GM23248 (cell line): ENCODE measurements around the gene CREB5. TPM values are rescaled to one million over a fixed set of nuclear protein-coding genes. Genes with fewer than 3 reads are reported as not detected.

ENCODE experiments used
- DNase-seq: peaks from one replicate; pipeline ENCODE4 v3.0.0-alpha.2; 2015
- H2AFZ ChIP-seq: fragments of 200-600 bp; sonication (generic); 2 replicates; pipeline ENCODE4 v1.6.1; 2016; ENCODE audit warnings: antibody characterized with exemption
- H3F3A ChIP-seq: fragments of 200-600 bp; sonication (generic); 2 replicates; pipeline ENCODE4 v1.6.1; 2016; ENCODE audit warnings: mild to moderate bottlenecking, antibody characterized with exemption, mixed run types; ENCODE audit not compliant: insufficient read depth
- H3K27ac ChIP-seq: fragments of 200-600 bp; sonication (generic); 2 replicates; pipeline ENCODE4 v1.5.1; 2016; ENCODE audit warnings: mild to moderate bottlenecking
- H3K27me3 ChIP-seq: fragments of 200-600 bp; sonication (generic); replicated peaks from 2 replicates; pipeline ENCODE4 v1.6.1; 2016; ENCODE audit warnings: mild to moderate bottlenecking; ENCODE audit not compliant: insufficient read depth
- H3K36me3 ChIP-seq: fragments of 200-600 bp; sonication (generic); 2 replicates; pipeline ENCODE4 v1.6.1; 2016; ENCODE audit warnings: low read depth, mild to moderate bottlenecking
- H3K4me1 ChIP-seq: fragments of 200-600 bp; sonication (generic); 2 replicates; pipeline ENCODE4 v1.6.1; 2016; ENCODE audit warnings: mild to moderate bottlenecking; ENCODE audit not compliant: insufficient read depth
- H3K4me2 ChIP-seq: fragments of 200-600 bp; sonication (generic); one replicate; pipeline ENCODE4 v1.6.1; 2016; ENCODE audit warnings: mild to moderate bottlenecking; ENCODE audit not compliant: unreplicated experiment
- H3K4me3 ChIP-seq: fragments of 200-600 bp; sonication (generic); 2 replicates; pipeline ENCODE4 v1.5.1; 2016; ENCODE audit warnings: mild to moderate bottlenecking
- H3K79me2 ChIP-seq: fragments of 200-600 bp; sonication (generic); 2 replicates; pipeline ENCODE4 v1.6.1; 2016; ENCODE audit warnings: mild to moderate bottlenecking; ENCODE audit not compliant: insufficient read depth
- H3K9ac ChIP-seq: fragments of 200-600 bp; sonication (generic); 2 replicates; pipeline ENCODE4 v1.6.1; 2016; ENCODE audit warnings: mild to moderate bottlenecking
- H3K9me2 ChIP-seq: fragments of 200-600 bp; sonication (generic); 2 replicates; pipeline ENCODE4 v1.6.1; 2016; ENCODE audit warnings: mixed run types, mild to moderate bottlenecking, moderate library complexity; ENCODE audit not compliant: insufficient read depth
- H3K9me3 ChIP-seq: fragments of 200-600 bp; sonication (generic); one replicate; pipeline ENCODE4 v1.6.1; 2017; ENCODE audit warnings: low read depth
- H4K20me1 ChIP-seq: fragments of 200-600 bp; sonication (generic); 2 replicates; pipeline ENCODE4 v1.6.0; 2016; ENCODE audit not compliant: insufficient read depth
- EZH2 ChIP-seq: fragments of 200-600 bp; sonication (generic); IDR thresholded peaks from 2 replicates; pipeline ENCODE4 v1.6.1; 2018; ENCODE audit warnings: antibody characterized with exemption, mild to moderate bottlenecking; ENCODE audit not compliant: insufficient read depth, poor library complexity, severe bottlenecking
- EZH2phosphoT487 ChIP-seq: fragments of 200-600 bp; sonication (generic); IDR thresholded peaks from 2 replicates; pipeline ENCODE4 v1.6.1; 2018; ENCODE audit warnings: antibody characterized with exemption, moderate library complexity, mild to moderate bottlenecking, low read depth; ENCODE audit not compliant: insufficient read depth
- WGBS, 2 experiments: methylation state at CpG; one replicate each; pipeline ENCODE4 v1.1.6; 2015 to 2017; ENCODE audit warnings: low lambda C conversion rate in 2 of 2, low coverage in 1 of 2; ENCODE audit errors: missing lambda C conversion rate in 2 of 2; 5-methylcytosine and 5-hydroxymethylcytosine counted together
- in situ Hi-C: fragments of 300-500 bp; cut with MboI; formaldehyde crosslinking; loops from 2 replicates; pipeline ENCODE4 v1.15.0; 2020
- polyA plus RNA-seq: library from polyadenylated mRNA; unstranded; fragments of >200 nt; fragmentation: Nextera tagmentation; extraction: Ambion mirVana; gene quantifications from 2 replicates; pipeline ENCODE4 v1.2.1, GENCODE V29; 2016
- total RNA-seq: library from RNA; depleted of rRNA; stranded (reverse); fragments of >200 nt; shearing (Covaris generic); gene quantifications from 2 replicates; pipeline ENCODE4 v1.2.3, GENCODE V29; 2014

The CREB5 gene
- total and polyA plus RNA-seq, 2 experiments from 2014 or later, result 13.6 to 19.2 TPM

DNA sequence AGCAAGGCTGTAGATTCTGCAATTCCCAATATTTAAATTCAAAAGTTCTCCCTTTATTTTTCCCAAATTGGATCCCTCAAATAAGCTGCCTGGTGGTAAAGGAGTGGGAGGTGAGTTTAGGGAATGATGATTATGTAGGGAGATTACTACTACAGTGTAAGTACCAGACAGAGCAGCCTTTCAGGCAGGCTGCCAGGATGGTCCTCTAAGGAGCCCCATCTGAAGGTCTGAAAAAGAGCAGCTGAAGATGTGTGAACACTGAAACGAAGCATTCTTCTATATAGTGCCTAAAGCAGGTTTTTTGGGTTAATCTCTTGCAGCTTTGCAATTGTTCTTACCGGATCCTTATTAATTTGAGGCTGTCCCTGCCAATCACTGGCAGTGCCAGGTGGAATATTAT lies 84.7 kb downstream of the CREB5 start:
- Histone ChIP-seq H3K27me3 (no peaks in the 10 kb centered on the region), H3F3A (no peaks in the 10 kb centered on the region), H3K79me2 (no peaks in the 10 kb centered on the region), H3K4me3 (no peak overlapping the region), H3K4me1 (no peaks in the 10 kb centered on the region), H3K9me3 (no peaks in the 10 kb centered on the region), H3K4me2 (no peak overlapping the region), H4K20me1 (no peaks in the 10 kb centered on the region), H3K27ac (no peak overlapping the region), H3K9me2 (no peaks in the 10 kb centered on the region), H3K36me3 (no peaks in the 10 kb centered on the region), H2AFZ (no peak overlapping the region), H3K9ac (no peak overlapping the region)
- in situ Hi-C loops, result no loop called here
- TF ChIP-seq EZH2phosphoT487 (no peak), EZH2 (no peak)
- 54 to 55% methylated on average over 2 of the region's 2 CpGs for WGBS, 2 experiments
- no peak for DNase-seq

DNA sequence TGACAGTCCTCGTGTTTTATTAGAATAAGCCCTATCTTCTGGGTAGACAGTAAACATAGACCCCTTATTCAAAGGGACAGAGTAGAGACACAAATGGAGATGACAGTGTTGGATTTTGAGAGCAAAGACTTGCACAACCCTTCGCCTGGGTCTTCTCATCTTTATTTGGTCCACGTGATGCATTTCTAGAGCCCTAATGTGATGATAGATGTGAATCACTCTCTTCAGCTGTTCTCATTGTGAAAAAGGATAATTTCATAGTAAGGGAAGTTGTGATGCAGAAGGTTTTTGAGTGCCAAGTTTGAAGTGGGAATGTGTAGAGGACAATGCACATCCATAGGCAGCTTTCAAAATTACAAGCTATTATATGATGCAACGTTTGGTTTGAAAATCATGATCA lies 86.3 kb downstream of the CREB5 start:
- H3K4me3 ChIP-seq, result no peak overlapping the region
- in situ Hi-C loops, result no loop called here
- H4K20me1 ChIP-seq, result no peaks in the 10 kb centered on the region
- H3K9me3 ChIP-seq, result no peaks in the 10 kb centered on the region
- no peaks in the 10 kb centered on the region for H3K4me1 ChIP-seq
- no peaks in the 10 kb centered on the region for H3K27me3 ChIP-seq
- no peak overlapping the region for H3K9ac ChIP-seq
- H3K27ac ChIP-seq, result no peak overlapping the region
- no peak overlapping the region for H3K4me2 ChIP-seq
- TF ChIP-seq EZH2, result no peak
- no peaks in the 10 kb centered on the region for H3K36me3 ChIP-seq
- H3F3A ChIP-seq, result no peaks in the 10 kb centered on the region
- 87 to 91% methylated on average over 4 of the region's 4 CpGs for WGBS, 2 experiments
- H2AFZ ChIP-seq, result no peak overlapping the region
- H3K79me2 ChIP-seq, result no peaks in the 10 kb centered on the region
- no peaks in the 10 kb centered on the region for H3K9me2 ChIP-seq
- no peak for DNase-seq

DNA sequence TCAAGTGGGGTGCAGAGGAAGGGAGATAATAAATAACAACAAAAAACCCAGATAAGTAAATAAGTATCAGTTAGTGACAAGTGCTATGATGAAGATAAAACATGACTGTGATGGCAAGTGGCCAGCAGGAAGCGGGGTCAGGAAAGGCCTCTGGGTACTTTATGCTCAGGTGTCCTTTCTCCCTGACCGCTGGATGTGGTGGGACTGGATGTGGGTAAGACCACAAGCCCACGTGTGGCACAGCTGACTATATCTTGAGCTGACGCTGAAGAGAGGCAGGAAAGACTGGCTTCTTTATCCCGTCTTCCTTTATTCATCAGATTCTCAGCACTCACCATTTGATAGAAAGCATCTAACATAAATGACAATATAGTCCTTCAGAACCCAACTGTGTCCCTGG lies 87.8 kb downstream of the CREB5 start:
- WGBS, 2 experiments, result 65 to 66% methylated on average over 5 of the region's 5 CpGs
- no peak for DNase-seq
- TF ChIP-seq EZH2, result no peak
- no peak for TF ChIP-seq EZH2phosphoT487
- Histone ChIP-seq H3K9ac (no peak overlapping the region), H3F3A (no peaks in the 10 kb centered on the region), H2AFZ (no peak overlapping the region), H3K4me3 (no peak overlapping the region), H3K9me3 (no peaks in the 10 kb centered on the region), H3K36me3 (no peaks in the 10 kb centered on the region), H3K9me2 (no peaks in the 10 kb centered on the region), H3K79me2 (no peaks in the 10 kb centered on the region), H3K27me3 (no peaks in the 10 kb centered on the region), H3K27ac (no peak overlapping the region), H3K4me2 (no peak overlapping the region), H3K4me1 (no peaks in the 10 kb centered on the region), H4K20me1 (no peaks in the 10 kb centered on the region)
- in situ Hi-C loops, result no loop called here

DNA sequence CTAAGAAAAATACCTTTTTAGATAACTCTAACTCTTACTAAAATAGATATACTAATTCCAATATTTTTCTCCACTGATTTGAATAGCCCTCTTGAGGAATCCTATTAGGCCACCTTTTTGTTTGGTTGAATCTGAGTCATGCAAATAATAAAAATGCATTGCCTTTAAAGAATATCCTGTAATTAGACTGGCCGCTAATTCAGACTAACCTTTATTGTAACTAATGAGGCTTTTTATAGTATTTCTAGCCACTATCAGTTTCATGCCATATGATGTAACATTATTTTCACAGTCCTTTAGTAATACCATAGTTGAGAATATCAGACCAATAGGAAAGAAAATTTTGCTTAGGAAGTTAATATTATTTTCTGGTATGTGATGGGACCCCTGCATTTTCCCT lies 90.1 kb downstream of the CREB5 start:
- no peak overlapping the region for H3K27ac ChIP-seq
- H3K36me3 ChIP-seq, result no peaks in the 10 kb centered on the region
- no peaks in the 10 kb centered on the region for H4K20me1 ChIP-seq
- 92 to 100% methylated on average over 1 of the region's 1 CpG for WGBS, 2 experiments
- no peak overlapping the region for H3K4me2 ChIP-seq
- no peaks in the 10 kb centered on the region for H3F3A ChIP-seq
- no peaks in the 10 kb centered on the region for H3K27me3 ChIP-seq
- H3K9me3 ChIP-seq, result no peaks in the 10 kb centered on the region
- no peak overlapping the region for H3K4me3 ChIP-seq
- no peak for TF ChIP-seq EZH2
- no peak for TF ChIP-seq EZH2phosphoT487
- no peak overlapping the region for H2AFZ ChIP-seq
- in situ Hi-C loops, result no loop called here
- no peaks in the 10 kb centered on the region for H3K4me1 ChIP-seq
- H3K79me2 ChIP-seq, result no peaks in the 10 kb centered on the region
- no peak for DNase-seq
- H3K9ac ChIP-seq, result no peak overlapping the region
- H3K9me2 ChIP-seq, result no peaks in the 10 kb centered on the region

DNA sequence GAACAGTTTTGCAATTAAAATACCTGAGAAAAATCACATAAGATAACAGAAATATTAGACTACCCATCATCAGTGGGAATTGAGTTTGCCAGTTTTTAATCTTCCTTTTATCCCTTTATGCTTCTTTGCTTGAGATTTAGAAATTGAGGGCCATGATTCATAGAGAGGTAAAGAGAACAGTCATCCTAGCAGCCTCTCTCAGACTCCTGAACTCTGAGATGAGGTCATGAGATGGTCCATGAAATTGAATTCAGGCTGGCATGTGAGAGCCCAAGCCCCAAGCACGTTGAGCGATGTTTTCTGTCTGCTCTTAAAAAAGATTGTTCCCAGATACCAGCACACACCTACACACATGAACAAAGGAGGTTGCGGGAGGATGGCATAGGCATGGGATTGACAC lies 91.1 kb downstream of the CREB5 start:
- H3K9me2 ChIP-seq, result no peaks in the 10 kb centered on the region
- no peaks in the 10 kb centered on the region for H3K9me3 ChIP-seq
- H3F3A ChIP-seq, result no peaks in the 10 kb centered on the region
- H2AFZ ChIP-seq, result no peak overlapping the region
- H3K4me1 ChIP-seq, result no peaks in the 10 kb centered on the region
- no peaks in the 10 kb centered on the region for H3K27me3 ChIP-seq
- in situ Hi-C loops, result no loop called here
- peak; percentile 56 for DNase-seq
- H3K36me3 ChIP-seq, result no peaks in the 10 kb centered on the region
- no peak overlapping the region for H3K4me2 ChIP-seq
- no peak overlapping the region for H3K4me3 ChIP-seq
- H3K9ac ChIP-seq, result no peak overlapping the region
- no peaks in the 10 kb centered on the region for H3K79me2 ChIP-seq
- no peaks in the 10 kb centered on the region for H4K20me1 ChIP-seq
- no peak overlapping the region for H3K27ac ChIP-seq
- no peak for TF ChIP-seq EZH2
- TF ChIP-seq EZH2phosphoT487, result no peak
- 91 to 92% methylated on average over 3 of the region's 3 CpGs for WGBS, 2 experiments
